Amniotic stem cell (primary cell): ENCODE measurements around the gene WDR76.

ENCODE experiments used
- DNase-seq: peaks from one replicate; lab custom pipeline; 2025; lab: John Stamatoyannopoulos, UW

WDR76 gene

GRCh38 chr15:43878446-43878845 lies 51.6 kb downstream of the WDR76 start:
- no peak for DNase-seq

- DNase-seq, result no peak
These were observed 52.9 kb downstream of the WDR76 start for GRCh38 chr15:43879386-43880355.

GRCh38 chr15:43880406-43881194 lies 53.8 kb downstream of the WDR76 start:
- no peak for DNase-seq

- DNase-seq, result no peak
These were observed 54.4 kb downstream of the WDR76 start for GRCh38 chr15:43881245-43881644.

GRCh38 chr15:43881944-43882343 lies 55.1 kb downstream of the WDR76 start:
- no peak for DNase-seq

GRCh38 chr15:43883571-43883970 lies 56.8 kb downstream of the WDR76 start:
- DNase-seq, result no peak

GRCh38 chr15:43886558-43886957 lies 59.8 kb downstream of the WDR76 start:
- no peak for DNase-seq

GRCh38 chr15:43887901-43888300 lies 61.1 kb downstream of the WDR76 start:
- DNase-seq, result no peak

- no peak for DNase-seq
These were observed 62.2 kb downstream of the WDR76 start for GRCh38 chr15:43889042-43889441.

- no peak for DNase-seq
These were observed 67.2 kb downstream of the WDR76 start for GRCh38 chr15:43893956-43894355.

GRCh38 chr15:43895586-43895985 lies 68.8 kb downstream of the WDR76 start:
- DNase-seq, result no peak

- no peak for DNase-seq
These were observed 69.7 kb downstream of the WDR76 start for GRCh38 chr15:43896543-43896942.

GRCh38 chr15:43898891-43899290 lies 72.1 kb downstream of the WDR76 start:
- DNase-seq, result no peak

- DNase-seq, result no peak
These were observed 73.1 kb downstream of the WDR76 start for GRCh38 chr15:43899928-43900327.

GRCh38 chr15:43900996-43901395 lies 74.2 kb downstream of the WDR76 start:
- DNase-seq, result no peak

- DNase-seq, result no peak
These were observed 74.7 kb downstream of the WDR76 start for GRCh38 chr15:43901495-43901894.

GRCh38 chr15:43903864-43904290 lies 77.1 kb downstream of the WDR76 start:
- peak; percentile 45 for DNase-seq

- no peak for DNase-seq
These were observed 79.0 kb downstream of the WDR76 start for GRCh38 chr15:43905755-43906154.

- no peak for DNase-seq
These were observed 81.8 kb downstream of the WDR76 start for GRCh38 chr15:43908516-43909050.

- peak; percentile 59 for DNase-seq
These were observed 84.5 kb downstream of the WDR76 start for GRCh38 chr15:43911235-43911781.

GRCh38 chr15:43912208-43912607 lies 85.4 kb downstream of the WDR76 start:
- DNase-seq, result no peak

GRCh38 chr15:43913026-43913780 lies 86.4 kb downstream of the WDR76 start:
- peak; percentile 93 for DNase-seq
